ENCODE data around the gene KRT71.
A peak's percentile ranks its signal among the peaks of the same experiment; 100 is the strongest.

Gene KRT71

DNA sequence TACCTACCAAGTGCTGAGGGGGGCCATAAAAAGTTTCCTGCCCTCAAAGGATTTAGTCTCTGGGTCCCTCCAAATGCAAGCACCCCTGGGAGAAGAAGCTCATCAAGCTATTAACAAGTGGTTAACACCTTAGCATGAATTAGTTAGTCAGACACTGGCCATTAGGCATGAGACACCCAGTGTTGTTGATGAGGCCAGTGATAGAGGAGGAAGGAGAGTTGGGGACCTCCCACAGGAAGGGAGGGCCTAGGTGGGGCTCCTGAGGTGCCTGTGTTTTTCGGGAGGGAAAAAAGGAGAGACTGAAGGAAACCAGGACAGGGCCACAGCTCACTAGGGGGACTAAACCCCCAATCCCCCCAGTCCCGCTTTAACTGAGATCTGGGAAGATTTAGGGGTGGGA lies 4.5 kb upstream of the KRT71 start:
- Histone ChIP-seq H3K4me3 (ENCODE audit: low read depth, low read length) (no peak overlapping the region), H3K4me2 (ENCODE audit: low read length) (no peak overlapping the region), H3K27ac (no peak overlapping the region), H2AFZ (no peak overlapping the region), H3K9ac (no peak overlapping the region), H3K4me1 (no peaks in the 10 kb centered on the region), H3K27me3 (ENCODE audit: control insufficient read depth, insufficient read depth, low read length) (no peaks in the 10 kb centered on the region), H3K9me3 (ENCODE audit: control insufficient read depth, low read length) (no peaks in the 10 kb centered on the region), H3K36me3 (ENCODE audit: control insufficient read depth, insufficient read depth, low read length) (no peaks in the 10 kb centered on the region), H3K79me2 (no peaks in the 10 kb centered on the region)
- TF ChIP-seq, protein P1, sequence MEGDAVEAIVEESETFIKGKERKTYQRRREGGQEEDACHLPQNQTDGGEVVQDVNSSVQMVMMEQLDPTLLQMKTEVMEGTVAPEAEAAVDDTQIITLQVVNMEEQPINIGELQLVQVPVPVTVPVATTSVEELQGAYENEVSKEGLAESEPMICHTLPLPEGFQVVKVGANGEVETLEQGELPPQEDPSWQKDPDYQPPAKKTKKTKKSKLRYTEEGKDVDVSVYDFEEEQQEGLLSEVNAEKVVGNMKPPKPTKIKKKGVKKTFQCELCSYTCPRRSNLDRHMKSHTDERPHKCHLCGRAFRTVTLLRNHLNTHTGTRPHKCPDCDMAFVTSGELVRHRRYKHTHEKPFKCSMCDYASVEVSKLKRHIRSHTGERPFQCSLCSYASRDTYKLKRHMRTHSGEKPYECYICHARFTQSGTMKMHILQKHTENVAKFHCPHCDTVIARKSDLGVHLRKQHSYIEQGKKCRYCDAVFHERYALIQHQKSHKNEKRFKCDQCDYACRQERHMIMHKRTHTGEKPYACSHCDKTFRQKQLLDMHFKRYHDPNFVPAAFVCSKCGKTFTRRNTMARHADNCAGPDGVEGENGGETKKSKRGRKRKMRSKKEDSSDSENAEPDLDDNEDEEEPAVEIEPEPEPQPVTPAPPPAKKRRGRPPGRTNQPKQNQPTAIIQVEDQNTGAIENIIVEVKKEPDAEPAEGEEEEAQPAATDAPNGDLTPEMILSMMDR (IDR thresholded peaks at IDR 0.05): no peak

DNA sequence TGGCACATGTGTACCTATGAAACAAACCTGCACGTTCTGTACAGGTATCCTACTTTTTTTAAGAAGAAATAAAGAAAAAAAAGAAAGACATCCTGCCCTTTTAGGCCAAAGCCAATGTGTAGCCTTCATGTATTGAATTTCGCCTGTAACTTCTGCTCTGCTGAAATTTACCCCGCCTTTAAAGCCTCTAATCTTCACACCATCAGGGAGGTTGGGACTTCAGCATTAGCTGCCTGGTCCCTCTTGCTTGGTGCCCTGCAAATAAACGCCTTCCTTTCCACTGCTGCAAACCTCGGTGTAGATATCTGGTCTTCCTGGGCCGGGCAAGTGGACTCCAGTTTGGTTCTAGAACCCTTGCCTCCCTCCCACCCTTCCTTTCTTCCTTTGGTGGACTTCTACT lies 2.6 kb upstream of the KRT71 start:
- Histone ChIP-seq H3K4me2 (ENCODE audit: low read length) (no peak overlapping the region), H3K4me3 (ENCODE audit: low read depth, low read length) (no peak overlapping the region), H3K36me3 (ENCODE audit: control insufficient read depth, insufficient read depth, low read length) (no peaks in the 10 kb centered on the region), H2AFZ (no peak overlapping the region), H3K27me3 (ENCODE audit: control insufficient read depth, insufficient read depth, low read length) (no peaks in the 10 kb centered on the region), H3K79me2 (no peaks in the 10 kb centered on the region), H3K4me1 (peaks cover 13% of the 10 kb centered on the region), H3K27ac (no peak overlapping the region), H3K9me3 (ENCODE audit: control insufficient read depth, low read length) (no peaks in the 10 kb centered on the region), H3K9ac (no peak overlapping the region)
- TF ChIP-seq, protein P1 (IDR thresholded peaks at IDR 0.05): no peak

DNA sequence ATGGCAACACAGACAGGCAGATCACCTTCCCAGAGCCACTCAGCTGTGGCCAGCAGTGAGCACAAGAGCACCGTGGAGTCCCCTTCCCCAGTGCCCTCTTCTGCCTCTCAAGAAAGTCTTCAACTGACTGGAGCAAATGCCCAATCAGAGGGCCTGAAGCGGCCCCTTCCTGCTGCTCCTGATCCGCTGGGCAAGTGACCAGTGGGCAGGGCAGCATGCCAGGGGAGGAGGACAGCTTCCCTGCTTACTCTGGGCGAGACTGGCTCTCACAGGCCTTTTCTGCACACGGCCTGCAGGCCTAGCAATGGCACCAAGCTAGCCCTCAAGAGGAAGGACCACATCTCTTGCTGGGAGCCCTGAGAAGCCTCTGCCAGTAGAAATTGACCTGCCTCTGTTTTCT lies 890 bp downstream of the KRT71 start:
- H3K27me3 ChIP-seq (ENCODE audit: control insufficient read depth, insufficient read depth, low read length): no peaks in the 10 kb centered on the region
- H3K36me3 ChIP-seq (ENCODE audit: control insufficient read depth, insufficient read depth, low read length): no peaks in the 10 kb centered on the region
- no peaks in the 10 kb centered on the region for H3K9me3 ChIP-seq (ENCODE audit: control insufficient read depth, low read length)
- H3K4me1 ChIP-seq: peaks cover 13% of the 10 kb centered on the region
- H2AFZ ChIP-seq: peak overlapping the region; percentile 81
- H3K4me3 ChIP-seq (ENCODE audit: low read depth, low read length): no peak overlapping the region
- TF ChIP-seq, protein P1 (IDR thresholded peaks at IDR 0.05): no peak
- no peaks in the 10 kb centered on the region for H3K79me2 ChIP-seq
- no peak overlapping the region for H3K9ac ChIP-seq
- H3K4me2 ChIP-seq (ENCODE audit: low read length): no peak overlapping the region
- peak overlapping the region; percentile 9 for H3K27ac ChIP-seq

DNA sequence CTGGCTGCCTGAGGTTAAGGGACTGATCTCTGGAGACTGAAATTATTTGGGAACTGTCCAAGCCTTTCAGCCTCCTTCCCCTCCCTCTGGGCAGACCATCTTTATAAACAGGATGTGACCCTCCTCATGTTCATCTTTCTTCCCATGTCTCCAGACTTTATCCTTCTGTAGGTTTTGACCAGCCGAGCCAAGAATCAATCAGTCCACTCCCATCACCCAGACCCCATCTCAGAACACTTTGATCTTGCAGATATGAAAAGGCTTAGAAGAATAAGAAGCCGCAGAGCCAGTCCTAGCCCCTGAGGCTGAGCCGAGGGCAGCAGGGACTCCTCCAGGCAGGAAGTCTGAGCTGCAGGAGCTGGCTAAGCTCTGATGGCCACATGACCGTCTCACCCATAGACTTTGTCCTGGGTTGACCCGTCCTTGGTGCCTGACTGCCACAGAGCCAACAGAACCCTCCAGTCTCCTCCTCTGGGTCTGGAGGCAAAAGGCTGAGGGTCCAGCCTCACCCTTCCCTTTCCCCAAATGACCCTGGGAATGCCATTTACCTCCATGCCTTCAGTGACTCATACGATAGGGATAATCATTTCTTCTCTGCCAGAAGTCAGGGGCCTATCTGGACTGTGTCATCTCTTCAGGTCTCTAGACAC lies 1.6 kb downstream of the KRT71 start:
- H3K9ac ChIP-seq: no peak overlapping the region
- no peaks in the 10 kb centered on the region for H3K27me3 ChIP-seq (ENCODE audit: control insufficient read depth, insufficient read depth, low read length)
- TF ChIP-seq, protein P1 (IDR thresholded peaks at IDR 0.05): no peak
- H3K4me2 ChIP-seq (ENCODE audit: low read length): no peak overlapping the region
- H2AFZ ChIP-seq: peak overlapping the region; percentile 81
- no peaks in the 10 kb centered on the region for H3K9me3 ChIP-seq (ENCODE audit: control insufficient read depth, low read length)
- H3K4me3 ChIP-seq (ENCODE audit: low read depth, low read length): no peak overlapping the region
- H3K4me1 ChIP-seq: peaks cover 13% of the 10 kb centered on the region
- no peaks in the 10 kb centered on the region for H3K36me3 ChIP-seq (ENCODE audit: control insufficient read depth, insufficient read depth, low read length)
- H3K27ac ChIP-seq: peak overlapping the region; percentile 9
- H3K79me2 ChIP-seq: no peaks in the 10 kb centered on the region

DNA sequence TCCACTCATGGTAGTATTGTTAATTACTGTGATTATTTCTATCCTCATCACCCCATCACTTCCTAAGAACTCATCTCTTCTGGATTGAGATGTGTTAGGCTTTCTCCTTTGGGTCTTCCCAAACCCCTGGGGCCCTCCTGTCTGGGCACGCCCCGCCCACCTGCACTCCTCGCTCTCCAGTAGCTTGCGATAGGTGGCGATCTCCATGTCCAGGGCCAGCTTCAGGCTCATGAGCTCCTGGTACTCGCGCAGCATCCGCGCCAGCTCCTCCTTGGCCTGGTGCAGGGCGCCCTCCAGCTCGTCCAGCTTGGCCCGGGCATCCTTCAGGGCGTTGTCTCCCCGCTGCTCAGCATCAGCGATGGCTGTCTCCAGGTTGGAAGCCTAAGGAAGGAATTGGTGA lies 6.8 kb downstream of the KRT71 start:
- Histone ChIP-seq H3K27ac (no peak overlapping the region), H3K36me3 (ENCODE audit: control insufficient read depth, insufficient read depth, low read length) (no peaks in the 10 kb centered on the region), H3K27me3 (ENCODE audit: control insufficient read depth, insufficient read depth, low read length) (no peaks in the 10 kb centered on the region), H3K4me3 (ENCODE audit: low read depth, low read length) (no peak overlapping the region), H3K4me2 (ENCODE audit: low read length) (no peak overlapping the region), H3K9ac (no peak overlapping the region), H3K9me3 (ENCODE audit: control insufficient read depth, low read length) (no peaks in the 10 kb centered on the region), H3K4me1 (peaks cover under 1% of the 10 kb centered on the region), H3K79me2 (no peaks in the 10 kb centered on the region), H2AFZ (no peak overlapping the region)
- TF ChIP-seq, protein P1 (IDR thresholded peaks at IDR 0.05): no peak
